Measurements from ENCODE around the gene ZNF785. TPM values are rescaled to one million over a fixed set of nuclear protein-coding genes. Genes with fewer than 3 reads are reported as not detected.

ZNF785 gene
- total and polyA plus RNA-seq, 2 of the 13 experiments (the other 11 are each of a cell fraction or from before 2014, with no cell fraction given), result 0.01 TPM; not detected in 1

- TF ChIP-seq MXD1 (CRISPR knock-in tag; IDR thresholded peaks at IDR 0.05) (peak; percentile 86), MED1 (CRISPR knock-in tag; IDR thresholded peaks at IDR 0.05) (peak; percentile 85), TCF12 (IDR thresholded peaks at IDR 0.05) (no peak), TCF12 (CRISPR knock-in tag; IDR thresholded peaks at IDR 0.05) (peak; percentile 85), ZNF879 (CRISPR knock-in tag; IDR thresholded peaks at IDR 0.05) (no peak), CC2D1A (CRISPR knock-in tag; IDR thresholded peaks at IDR 0.05) (no peak), ZNF800 (CRISPR knock-in tag; IDR thresholded peaks at IDR 0.05) (no peak; the same call in 1 of the 2 replicates), U2AF2 (IDR thresholded peaks at IDR 0.05; ENCODE audit: low read depth, low read length) (0 out of 2 replicates have a peak, but pooled peaks have one; percentile 63), ZNF484 (CRISPR knock-in tag; IDR thresholded peaks at IDR 0.05; ENCODE audit: borderline replicate concordance, low read depth) (peak; percentile 90; the same call in 1 of the 2 replicates), ZNF607 (CRISPR knock-in tag; IDR thresholded peaks at IDR 0.05; ENCODE audit: borderline replicate concordance) (peak; percentile 73), ZNF597 (CRISPR knock-in tag; IDR thresholded peaks at IDR 0.05) (no peak), ZNF264 (CRISPR knock-in tag; IDR thresholded peaks at IDR 0.05) (no peak; the same call in 1 of the 2 replicates), SIN3A (IDR thresholded peaks at IDR 0.05; ENCODE audit: borderline replicate concordance, low read depth, low read length) (peak; percentile 92; the same call in 1 of the 2 replicates), ZFY (CRISPR knock-in tag; IDR thresholded peaks at IDR 0.05) (peak; percentile 97), TEF (CRISPR knock-in tag; IDR thresholded peaks at IDR 0.05) (peak; percentile 63), ZSCAN30 (CRISPR knock-in tag; IDR thresholded peaks at IDR 0.05) (peak; percentile 96; the same call in 1 of the 2 replicates), KAT7 (CRISPR knock-in tag; IDR thresholded peaks at IDR 0.05; ENCODE audit: borderline replicate concordance) (peak; percentile 90), ZSCAN22 (CRISPR knock-in tag; IDR thresholded peaks at IDR 0.05) (no peak), MIXL1 (CRISPR knock-in tag; IDR thresholded peaks at IDR 0.05) (peak; percentile 77), ZNF382 (CRISPR knock-in tag; IDR thresholded peaks at IDR 0.05; ENCODE audit: borderline replicate concordance) (no peak), ZBTB33 (CRISPR knock-in tag; IDR thresholded peaks at IDR 0.05) (peak; percentile 9; the same call in 1 of the 2 replicates), BATF2 (CRISPR knock-in tag; IDR thresholded peaks at IDR 0.05) (peak; percentile 71; the same call in 1 of the 2 replicates), ZSCAN29 (CRISPR knock-in tag; conservative IDR thresholded peaks at IDR 0.05) (no peak), KLF16 (CRISPR knock-in tag; IDR thresholded peaks at IDR 0.05) (peak in 1 of 2 experiments; percentile 36; a peak in 3 of 4 replicates)
Observed at GRCh38 chr16:30534368-30535105, 51.0 kb downstream of the ZNF785 start, which contains the start of gene ZNF747 (continued).
